Neuronal stem cell (in vitro differentiated cells): Measurements from ENCODE around the gene LRIG1.
A peak's percentile ranks its signal among the peaks of the same experiment; 100 is the strongest.

Source experiments
- DNase-seq: peaks from one replicate; pipeline ENCODE4 v3.0.0-alpha.2; 2013; ENCODE audit warnings: low spot score
- H2AFZ ChIP-seq: one replicate; pipeline ENCODE4 v1.6.1; 2013; ENCODE audit warnings: mild to moderate bottlenecking, low read length, inconsistent platforms
- H2AK5ac ChIP-seq: 2 replicates; pipeline ENCODE4 v1.6.1; 2013; ENCODE audit warnings: low read depth, mild to moderate bottlenecking, inconsistent platforms, low read length, moderate library complexity, mixed read lengths
- H2BK120ac ChIP-seq: 2 replicates; pipeline ENCODE4 v1.6.1; 2013; ENCODE audit warnings: low read depth, mild to moderate bottlenecking, inconsistent platforms, low read length, moderate library complexity, mixed read lengths
- H2BK12ac ChIP-seq: one replicate; pipeline ENCODE4 v1.6.1; 2013; ENCODE audit warnings: low read length, inconsistent platforms
- H2BK15ac ChIP-seq: 2 replicates; pipeline ENCODE4 v1.6.1; 2013; ENCODE audit warnings: mild to moderate bottlenecking, low read length, inconsistent platforms, mixed read lengths
- H2BK5ac ChIP-seq: one replicate; pipeline ENCODE4 v1.6.1; 2013; ENCODE audit warnings: inconsistent platforms, mild to moderate bottlenecking, low read length, moderate library complexity
- H3K14ac ChIP-seq: one replicate; pipeline ENCODE4 v1.6.1; 2013; ENCODE audit warnings: low read length, inconsistent platforms
- H3K18ac ChIP-seq: 2 replicates; pipeline ENCODE4 v1.6.1; 2013; ENCODE audit warnings: low read length, inconsistent platforms
- H3K23ac ChIP-seq: 2 replicates; pipeline ENCODE4 v1.6.1; 2013; ENCODE audit warnings: low read depth, mild to moderate bottlenecking, mixed read lengths, low read length, inconsistent platforms; ENCODE audit not compliant: poor library complexity
- H3K27ac ChIP-seq: replicated peaks from 3 replicates; pipeline ENCODE4 v1.5.1; 2013; ENCODE audit warnings: low read length, inconsistent platforms
- H3K27me3 ChIP-seq, 3 experiments: 2 replicates each; pipeline ENCODE4 v1.6.1; 2013; ENCODE audit warnings: low read length in 3 of 3, mild to moderate bottlenecking in 2 of 3, inconsistent platforms in 1 of 3, low read depth in 1 of 3, mixed read lengths in 1 of 3, moderate library complexity in 1 of 3; ENCODE audit not compliant: control insufficient read depth in 3 of 3, insufficient read depth in 3 of 3
- H3K36me3 ChIP-seq, 2 donors: replicated peaks in 1 of 2; 2 replicates each; pipeline ENCODE4 v1.6.1; 2013; ENCODE audit warnings: low read length in 2 of 2; ENCODE audit not compliant: control insufficient read depth in 2 of 2, insufficient read depth in 2 of 2
- H3K4ac ChIP-seq: 2 replicates; pipeline ENCODE4 v1.6.1; 2013; ENCODE audit warnings: inconsistent platforms, mild to moderate bottlenecking, low read length, moderate library complexity
- H3K4me1 ChIP-seq, 2 donors: 1 replicate in 1 of 2; 2 replicates in 1 of 2; pipeline ENCODE4 v1.6.1; 2013; ENCODE audit warnings: low read length in 2 of 2, low read depth in 1 of 2; ENCODE audit not compliant: control insufficient read depth in 2 of 2, insufficient read depth in 1 of 2
- H3K4me2 ChIP-seq: one replicate; pipeline ENCODE4 v1.6.1; 2013; ENCODE audit warnings: mild to moderate bottlenecking, low read length, inconsistent platforms; ENCODE audit not compliant: insufficient read depth, poor library complexity, severe bottlenecking
- H3K4me3 ChIP-seq, 2 donors: 2 replicates each; pipeline ENCODE4 v1.5.1; 2013; ENCODE audit warnings: low read length in 2 of 2, mild to moderate bottlenecking in 2 of 2, inconsistent platforms in 1 of 2, moderate library complexity in 1 of 2
- H3K79me1 ChIP-seq: one replicate; pipeline ENCODE4 v1.6.1; 2013; ENCODE audit warnings: low read depth, mild to moderate bottlenecking, inconsistent platforms, low read length, moderate library complexity
- H3K9ac ChIP-seq: one replicate; pipeline ENCODE4 v1.6.1; 2013; ENCODE audit warnings: mild to moderate bottlenecking, low read depth, low read length, inconsistent platforms; ENCODE audit not compliant: poor library complexity
- H3K9me3 ChIP-seq, 2 donors: replicated peaks in 1 of 2; 2 replicates each; pipeline versions ENCODE3 to v1.6.1; 2013; ENCODE audit warnings: low read length in 2 of 2, mild to moderate bottlenecking in 2 of 2, inconsistent platforms in 1 of 2, low read depth in 1 of 2, mixed read lengths in 1 of 2, moderate library complexity in 1 of 2; ENCODE audit not compliant: control insufficient read depth in 2 of 2, insufficient read depth in 1 of 2
- H4K8ac ChIP-seq: one replicate; pipeline ENCODE4 v1.6.1; 2013; ENCODE audit warnings: low read depth, mild to moderate bottlenecking, inconsistent platforms, low read length, moderate library complexity
- H4K91ac ChIP-seq: one replicate; pipeline ENCODE4 v1.6.1; 2013; ENCODE audit warnings: low read length, low read depth, mild to moderate bottlenecking, inconsistent platforms; ENCODE audit not compliant: poor library complexity
- WGBS, 2 donors: extraction: QIAGEN DNeasy Blood & Tissue Kit; methylation state at CpG; one replicate each; pipeline ENCODE4 v1.1.7; 2013; ENCODE audit warnings: missing lambda C conversion rate in 2 of 2, mixed read lengths in 1 of 2; ENCODE audit not compliant: insufficient read length in 2 of 2, insufficient replicate concordance in 1 of 2; ENCODE audit errors: extremely low coverage in 2 of 2; 5-methylcytosine and 5-hydroxymethylcytosine counted together

The LRIG1 gene

GRCh38 chr3:66495668-66496045 lies 5.2 kb downstream of the LRIG1 start:
- no peaks in the 10 kb centered on the region for H3K79me1 ChIP-seq
- DNase-seq, result peak; percentile 82
- H2BK120ac ChIP-seq, result no peak overlapping the region
- H3K4me1 ChIP-seq, result peaks cover 16 to 64% of the 10 kb centered on the region in 2 donors
- H3K9ac ChIP-seq, result no peak overlapping the region
- H4K91ac ChIP-seq, result no peak overlapping the region
- H3K9me3 ChIP-seq, result no peaks in the 10 kb centered on the region
- H2BK15ac ChIP-seq, result no peak overlapping the region
- H3K27ac ChIP-seq, result peak overlapping the region; percentile 82
- no peak overlapping the region for H2AK5ac ChIP-seq
- no peak overlapping the region for H2AFZ ChIP-seq
- H3K4me3 ChIP-seq, result peak overlapping the region in 1 of 2 donors; percentile 19
- H3K27me3 ChIP-seq, result no peaks in the 10 kb centered on the region
- peaks cover 0 to 16% of the 10 kb centered on the region in 2 donors for H3K36me3 ChIP-seq
- no CpG with 5 or more reads among the region's 3 CpGs for WGBS, 2 donors
- no peak overlapping the region for H4K8ac ChIP-seq
- H3K18ac ChIP-seq, result no peak overlapping the region
- no peak overlapping the region for H3K23ac ChIP-seq
- H3K4ac ChIP-seq, result no peak overlapping the region
- peak overlapping the region; percentile 41 for H3K4me2 ChIP-seq
- no peak overlapping the region for H2BK5ac ChIP-seq
- H3K14ac ChIP-seq, result no peak overlapping the region
- H2BK12ac ChIP-seq, result no peak overlapping the region

- Histone ChIP-seq H2BK120ac (no peak overlapping the region), H3K14ac (no peak overlapping the region), H3K18ac (no peak overlapping the region), H3K23ac (no peak overlapping the region), H2BK5ac (no peak overlapping the region), H3K27me3 (no peaks in the 10 kb centered on the region), H3K4me2 (peak overlapping the region; percentile 41), H3K27ac (peak overlapping the region; percentile 82), H2BK15ac (no peak overlapping the region), H3K9me3 (no peaks in the 10 kb centered on the region), H3K9ac (no peak overlapping the region), H2AK5ac (no peak overlapping the region), H3K4ac (no peak overlapping the region), H3K36me3 (peaks cover 0 to 16% of the 10 kb centered on the region in 2 donors), H3K79me1 (no peaks in the 10 kb centered on the region), H3K4me3 (peak overlapping the region in 1 of 2 donors; percentile 23), H3K4me1 (peaks cover 19 to 69% of the 10 kb centered on the region in 2 donors), H2BK12ac (no peak overlapping the region), H4K8ac (no peak overlapping the region), H2AFZ (no peak overlapping the region), H4K91ac (no peak overlapping the region)
- WGBS, 2 donors, result no CpG with 5 or more reads among the region's 7 CpGs
- DNase-seq, result peak; percentile 66
Observed at GRCh38 chr3:66494959-66495667, 5.7 kb downstream of the LRIG1 start.

DNA sequence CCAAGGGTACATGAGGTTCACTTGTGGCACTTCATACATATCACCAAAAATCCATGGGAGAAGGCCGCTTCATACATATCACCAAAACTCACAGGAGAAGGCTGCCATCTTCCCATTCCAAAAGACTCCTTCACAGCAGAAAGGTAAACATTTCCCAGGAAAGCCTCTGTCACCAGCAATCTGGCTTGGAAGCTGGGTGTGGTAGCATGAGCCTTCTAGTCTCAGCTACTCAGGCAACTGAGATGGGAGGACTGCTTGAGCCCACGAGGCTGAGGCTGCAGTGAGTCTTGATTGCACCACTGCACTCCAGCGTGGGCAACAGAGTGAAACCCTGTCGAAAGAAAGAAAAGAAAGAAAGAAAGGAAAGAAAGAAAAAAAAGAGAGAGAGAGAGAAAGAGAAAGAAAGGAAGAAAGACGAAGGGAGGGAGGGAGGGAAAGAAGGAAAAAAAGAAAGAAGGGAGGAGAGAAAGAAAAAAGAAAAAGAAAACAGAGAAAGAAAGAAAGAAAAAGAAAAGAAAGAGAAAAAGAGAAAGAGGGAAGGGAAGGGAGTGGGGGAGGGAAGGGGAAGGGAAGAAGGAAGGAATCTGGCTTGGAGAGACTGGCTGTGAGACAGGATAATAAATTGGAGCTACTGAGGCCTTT lies 7.2 kb downstream of the LRIG1 start:
- Histone ChIP-seq H2BK15ac (no peak overlapping the region), H3K79me1 (no peaks in the 10 kb centered on the region), H3K27ac (peak overlapping the region; percentile 45), H3K4me1 (peaks cover 28 to 71% of the 10 kb centered on the region in 2 donors), H2BK12ac (no peak overlapping the region), H3K4ac (no peak overlapping the region), H2BK5ac (no peak overlapping the region), H2AK5ac (no peak overlapping the region), H3K18ac (no peak overlapping the region), H2AFZ (no peak overlapping the region), H3K36me3 (peaks cover 0 to 24% of the 10 kb centered on the region in 2 donors), H3K4me2 (peak overlapping the region; percentile 24), H3K9ac (no peak overlapping the region), H2BK120ac (no peak overlapping the region), H3K23ac (no peak overlapping the region), H4K8ac (no peak overlapping the region), H3K14ac (no peak overlapping the region), H4K91ac (no peak overlapping the region), H3K4me3 (no peak overlapping the region), H3K27me3 (no peaks in the 10 kb centered on the region), H3K9me3 (no peaks in the 10 kb centered on the region)
- no peak for DNase-seq
- no CpG with 5 or more reads among the region's 5 CpGs for WGBS, 2 donors

DNA sequence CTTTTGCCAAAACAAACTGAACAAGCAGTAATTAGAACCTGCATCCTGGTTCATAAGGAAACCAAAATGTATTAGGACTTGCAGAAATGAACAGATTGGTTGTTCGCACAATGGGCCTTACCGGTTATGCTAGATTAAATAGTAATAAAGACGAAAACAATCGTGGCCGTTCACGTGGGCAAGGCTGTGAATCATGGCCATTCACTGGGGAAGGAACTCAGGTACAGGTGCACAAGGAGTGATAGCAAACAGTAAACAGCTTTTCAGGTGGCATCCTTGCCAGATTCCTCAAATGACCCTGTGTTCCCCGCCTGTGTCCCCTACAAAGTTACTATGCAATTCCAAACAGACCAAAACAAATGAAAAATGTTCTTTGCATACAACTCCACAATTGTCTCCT lies 8.2 kb downstream of the LRIG1 start:
- Histone ChIP-seq H3K9ac (no peak overlapping the region), H3K4me1 (peaks cover 30 to 65% of the 10 kb centered on the region in 2 donors), H2BK12ac (no peak overlapping the region), H2BK15ac (no peak overlapping the region), H3K36me3 (peaks cover 0 to 24% of the 10 kb centered on the region in 2 donors), H3K9me3 (no peaks in the 10 kb centered on the region), H4K91ac (no peak overlapping the region), H3K4me2 (no peak overlapping the region), H3K79me1 (no peaks in the 10 kb centered on the region), H3K4me3 (no peak overlapping the region), H3K18ac (no peak overlapping the region), H4K8ac (no peak overlapping the region), H3K14ac (no peak overlapping the region), H3K23ac (no peak overlapping the region), H3K4ac (no peak overlapping the region), H3K27ac (peak overlapping the region; percentile 56), H2AK5ac (no peak overlapping the region), H2AFZ (no peak overlapping the region), H2BK5ac (no peak overlapping the region), H2BK120ac (no peak overlapping the region), H3K27me3 (no peaks in the 10 kb centered on the region)
- WGBS, 2 donors, result no CpG with 5 or more reads among the region's 7 CpGs
- DNase-seq, result no peak
